SU-DHL-6 (cell line): ENCODE measurements around the gene TREH.
"Not testable (repeated sequence)": the region's sequence is repeated elsewhere in the genome, so short reads cannot be mapped to it uniquely, and the experiment has no call there.

Experiments used
- H2AFZ ChIP-seq: fragments of 200-600 bp; sonication (generic); 2 replicates; pipeline ENCODE4 v1.6.1; 2014; ENCODE audit warnings: low read depth, mild to moderate bottlenecking, moderate library complexity, mixed read lengths, antibody characterized with exemption, low read length; ENCODE audit not compliant: severe bottlenecking
- H3F3A ChIP-seq: fragments of 200-600 bp; shearing (Covaris generic); 2 replicates; pipeline ENCODE4 v1.6.0; 2016; ENCODE audit warnings: antibody characterized with exemption, mild to moderate bottlenecking; ENCODE audit not compliant: insufficient read depth
- H3K27ac ChIP-seq: fragments of 200-600 bp; sonication (generic); 2 replicates; pipeline ENCODE4 v1.5.1; 2016; ENCODE audit warnings: low read depth, mild to moderate bottlenecking, low read length, moderate library complexity, mixed read lengths
- H3K27me3 ChIP-seq: fragments of 200-600 bp; sonication (generic), shearing (Covaris generic); 2 replicates; pipeline ENCODE4 v1.6.0; 2014; ENCODE audit warnings: mild to moderate bottlenecking, low read length
- H3K36me3 ChIP-seq: fragments of 200-600 bp; sonication (generic); 2 replicates; pipeline ENCODE4 v1.6.1; 2014; ENCODE audit warnings: mild to moderate bottlenecking, low read length, mixed read lengths
- H3K4me2 ChIP-seq: fragments of 300-600, 200-600 bp; shearing (Covaris generic), sonication (generic); 2 replicates; pipeline ENCODE4 v1.6.0; 2014; ENCODE audit warnings: low read length, low read depth, mild to moderate bottlenecking; ENCODE audit not compliant: poor library complexity, severe bottlenecking
- H3K4me3 ChIP-seq: fragments of 200-600 bp; sonication (generic); 2 replicates; pipeline ENCODE4 v1.5.1; 2014; ENCODE audit warnings: antibody characterized with exemption, low read length, mild to moderate bottlenecking, mixed read lengths; ENCODE audit not compliant: insufficient read depth, poor library complexity, severe bottlenecking
- H3K79me2 ChIP-seq: fragments of 200-600 bp; sonication (generic); 2 replicates; pipeline ENCODE4 v1.6.1; 2014; ENCODE audit warnings: mild to moderate bottlenecking, low read length, moderate library complexity; ENCODE audit not compliant: insufficient read depth
- H3K9ac ChIP-seq: fragments of 200-600 bp; sonication (generic); 2 replicates; pipeline ENCODE4 v1.7.0; 2014; ENCODE audit warnings: mild to moderate bottlenecking, low read length
- H3K9me2 ChIP-seq: fragments of 200-600 bp; sonication (generic); replicated peaks from 2 replicates; pipeline ENCODE4 v1.6.1; 2014; ENCODE audit warnings: low read length; ENCODE audit not compliant: insufficient read depth
- H3K9me3 ChIP-seq: fragments of 200-600 bp; sonication (generic); 2 replicates; pipeline ENCODE4 v1.6.1; 2014; ENCODE audit warnings: low read length, mixed read lengths; ENCODE audit not compliant: insufficient read depth
- H4K20me1 ChIP-seq: fragments of 200-600 bp; sonication (generic); 2 replicates; pipeline ENCODE4 v1.6.1; 2014; ENCODE audit warnings: low read depth, mild to moderate bottlenecking, antibody characterized with exemption, low read length, moderate library complexity, mixed read lengths
- EZH2phosphoT487 ChIP-seq: fragments of 200-600 bp; sonication (generic), shearing (Covaris generic); conservative IDR thresholded peaks from 2 replicates; pipeline ENCODE4 v1.6.1; 2018; ENCODE audit warnings: mild to moderate bottlenecking, antibody characterized with exemption, low read length, moderate library complexity, mixed read lengths
- TF ChIP-seq, protein P1 (sequence below): fragments of 200-600 bp; sonication (generic); IDR thresholded peaks from one replicate; pipeline ENCODE4 v1.5.1; 2017; ENCODE audit warnings: antibody characterized with exemption, mild to moderate bottlenecking, low read length, moderate library complexity; ENCODE audit not compliant: insufficient read depth, poor library complexity, severe bottlenecking

The TREH gene

DNA sequence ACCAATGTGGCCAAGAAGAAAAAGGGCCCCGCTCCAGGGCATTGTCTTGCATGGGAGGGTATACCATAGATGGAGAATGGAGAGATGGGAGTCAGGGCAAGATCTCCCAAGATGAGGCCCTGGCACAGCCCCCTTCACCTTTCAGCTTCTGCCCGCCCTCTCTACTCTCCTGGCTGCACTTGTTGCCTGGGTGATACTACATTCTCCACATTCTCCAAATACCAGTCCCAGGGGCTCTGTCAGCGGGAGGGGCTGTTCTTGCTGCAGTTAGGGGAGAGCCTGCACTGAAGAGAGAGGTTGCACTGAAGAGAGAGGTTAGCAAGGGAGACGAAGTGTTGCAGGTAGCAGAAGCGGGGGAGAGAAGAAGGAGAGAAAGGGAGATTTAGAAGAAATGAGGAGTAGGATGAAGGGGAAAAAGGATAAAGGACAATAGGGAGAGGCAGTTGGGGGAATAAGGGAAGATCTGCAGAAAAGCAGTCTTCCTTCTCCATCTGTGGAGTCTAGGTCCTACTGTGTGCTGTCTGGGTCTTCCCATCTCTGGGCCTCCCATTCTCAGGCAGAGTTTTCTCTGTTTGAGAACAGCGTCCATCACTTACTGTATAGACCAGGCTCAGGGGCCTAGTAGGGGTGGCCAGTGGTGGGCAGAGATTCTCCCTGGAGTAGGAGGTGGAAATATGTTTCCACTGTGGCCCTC, 64.0 kb downstream of the TREH start:
- no peak overlapping the region for H3K4me2 ChIP-seq
- no peaks in the 10 kb centered on the region for H4K20me1 ChIP-seq
- H3K36me3 ChIP-seq, result no peaks in the 10 kb centered on the region
- no peaks in the 10 kb centered on the region for H3K9me2 ChIP-seq
- H3K27me3 ChIP-seq, result no peaks in the 10 kb centered on the region
- no peaks in the 10 kb centered on the region for H3F3A ChIP-seq
- H3K9me3 ChIP-seq, result no peaks in the 10 kb centered on the region
- no peaks in the 10 kb centered on the region for H3K79me2 ChIP-seq
- H3K27ac ChIP-seq, result no peak overlapping the region
- no peak overlapping the region for H2AFZ ChIP-seq
- no peak overlapping the region for H3K9ac ChIP-seq
- no peak for TF ChIP-seq EZH2phosphoT487
- TF ChIP-seq, protein P1, sequence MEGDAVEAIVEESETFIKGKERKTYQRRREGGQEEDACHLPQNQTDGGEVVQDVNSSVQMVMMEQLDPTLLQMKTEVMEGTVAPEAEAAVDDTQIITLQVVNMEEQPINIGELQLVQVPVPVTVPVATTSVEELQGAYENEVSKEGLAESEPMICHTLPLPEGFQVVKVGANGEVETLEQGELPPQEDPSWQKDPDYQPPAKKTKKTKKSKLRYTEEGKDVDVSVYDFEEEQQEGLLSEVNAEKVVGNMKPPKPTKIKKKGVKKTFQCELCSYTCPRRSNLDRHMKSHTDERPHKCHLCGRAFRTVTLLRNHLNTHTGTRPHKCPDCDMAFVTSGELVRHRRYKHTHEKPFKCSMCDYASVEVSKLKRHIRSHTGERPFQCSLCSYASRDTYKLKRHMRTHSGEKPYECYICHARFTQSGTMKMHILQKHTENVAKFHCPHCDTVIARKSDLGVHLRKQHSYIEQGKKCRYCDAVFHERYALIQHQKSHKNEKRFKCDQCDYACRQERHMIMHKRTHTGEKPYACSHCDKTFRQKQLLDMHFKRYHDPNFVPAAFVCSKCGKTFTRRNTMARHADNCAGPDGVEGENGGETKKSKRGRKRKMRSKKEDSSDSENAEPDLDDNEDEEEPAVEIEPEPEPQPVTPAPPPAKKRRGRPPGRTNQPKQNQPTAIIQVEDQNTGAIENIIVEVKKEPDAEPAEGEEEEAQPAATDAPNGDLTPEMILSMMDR, result no peak
- no peak overlapping the region for H3K4me3 ChIP-seq

DNA sequence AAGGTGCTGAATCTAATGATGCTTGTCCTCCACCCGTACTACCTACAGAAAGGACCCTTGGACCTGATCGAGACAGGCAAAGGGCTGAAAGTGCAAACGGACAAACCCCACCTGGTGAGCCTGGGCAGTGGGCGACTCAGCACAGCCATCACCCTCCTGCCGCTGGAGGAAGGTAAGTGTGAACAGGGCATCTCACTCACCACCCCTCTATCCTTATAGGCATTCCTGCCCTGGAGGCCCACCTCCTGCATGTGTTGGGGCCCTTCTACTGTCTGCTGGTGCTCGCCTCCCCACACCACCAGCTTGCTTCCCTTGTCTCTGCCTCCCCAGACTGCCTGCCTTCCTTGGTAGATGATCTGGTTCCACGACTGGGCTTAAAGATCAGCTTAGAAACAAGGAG, 64.9 kb downstream of the TREH start:
- Histone ChIP-seq H2AFZ (no peak overlapping the region), H3K4me2 (no peak overlapping the region)

DNA sequence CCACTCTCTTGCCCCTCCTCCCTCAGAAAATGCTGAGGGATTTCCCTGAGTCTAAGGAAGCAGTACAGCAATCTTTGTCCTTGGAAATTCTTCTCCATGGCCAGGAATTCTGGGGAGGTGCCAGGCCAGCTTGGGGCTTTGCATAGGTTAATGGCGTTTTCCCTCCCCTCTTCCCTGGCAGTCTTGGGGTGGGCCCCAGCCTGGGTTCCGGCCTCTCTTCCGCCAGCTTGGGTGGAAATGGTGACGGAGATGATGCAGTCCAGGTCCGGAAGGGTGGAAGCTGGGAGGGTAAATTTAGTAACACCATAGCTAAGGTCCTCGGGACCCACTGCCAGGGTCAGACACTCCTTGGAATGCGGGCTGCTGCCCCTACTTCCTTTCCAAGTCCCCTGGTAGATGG, 67.1 kb downstream of the TREH start:
- Histone ChIP-seq H3K9me2 (no peaks in the 10 kb centered on the region), H3F3A (no peaks in the 10 kb centered on the region), H3K4me2 (no peak overlapping the region), H3K9me3 (no peaks in the 10 kb centered on the region), H3K27ac (no peak overlapping the region), H3K27me3 (no peaks in the 10 kb centered on the region; the same call in 1 of the 2 replicates), H4K20me1 (no peaks in the 10 kb centered on the region), H3K79me2 (no peaks in the 10 kb centered on the region), H3K9ac (no peak overlapping the region), H3K4me3 (no peak overlapping the region), H2AFZ (no peak overlapping the region), H3K36me3 (no peaks in the 10 kb centered on the region)
- TF ChIP-seq, protein P1, result no peak
- no peak for TF ChIP-seq EZH2phosphoT487

More for the DNA sequence above, 64.9 kb downstream of the TREH start:
- Histone ChIP-seq H3K27ac (no peak overlapping the region), H3K9me3 (no peaks in the 10 kb centered on the region), H4K20me1 (no peaks in the 10 kb centered on the region), H3F3A (no peaks in the 10 kb centered on the region), H3K36me3 (no peaks in the 10 kb centered on the region), H3K27me3 (no peaks in the 10 kb centered on the region), H3K9me2 (no peaks in the 10 kb centered on the region), H3K9ac (no peak overlapping the region), H3K4me3 (no peak overlapping the region), H3K79me2 (no peaks in the 10 kb centered on the region)
- TF ChIP-seq EZH2phosphoT487, result no peak
- TF ChIP-seq, protein P1, result no peak

DNA sequence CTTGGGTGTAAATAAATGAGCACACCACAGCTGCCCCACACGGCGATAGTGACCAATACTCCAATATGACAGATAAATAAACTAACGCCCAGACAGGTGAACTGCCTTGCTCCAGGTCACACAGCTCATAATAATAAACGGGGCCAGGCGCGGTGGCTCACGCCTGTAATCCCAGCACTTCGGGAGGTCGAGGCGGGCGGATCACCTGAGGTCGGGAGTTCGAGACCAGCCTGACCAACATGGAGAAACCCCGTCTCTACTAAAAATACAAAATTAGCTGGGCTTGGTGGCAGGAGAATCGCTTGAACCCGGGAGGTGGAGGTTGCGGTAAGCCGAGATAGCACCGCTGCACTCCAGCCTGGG, 68.0 kb downstream of the TREH start:
- not testable (repeated sequence) for H4K20me1 ChIP-seq, H3K4me3 ChIP-seq, H2AFZ ChIP-seq, H3K9me3 ChIP-seq, H3F3A ChIP-seq, H3K27me3 ChIP-seq, H3K27ac ChIP-seq, H3K36me3 ChIP-seq, H3K9ac ChIP-seq, H3K79me2 ChIP-seq, H3K9me2 ChIP-seq
- H3K4me2 ChIP-seq, result peak overlapping the region; percentile 25
